Naive thymus-derived CD4-positive, alpha-beta T cell (primary cell): ENCODE results near the gene HAL. TPM values are rescaled to one million over a fixed set of nuclear protein-coding genes. Genes with fewer than 3 reads are reported as not detected.

Experiments
- ATAC-seq: fragments of 150-1000 bp; cut with Tn5 transposase; 2 replicates; pipeline ENCODE4 v1.10.0; 2021; ENCODE audit warnings: mild to moderate bottlenecking, moderate library complexity
- CTCF ChIA-PET: fragments of 350-600 bp; sonication (Branson Sonifier 250); formaldehyde crosslinking; loops from one replicate; lab custom pipeline; 2021; ENCODE audit warnings: antibody characterized with exemption; lab: Charles Lee
- POLR2A ChIA-PET: fragments of 350-600 bp; sonication (Branson Sonifier 250); formaldehyde crosslinking; loops from one replicate; lab custom pipeline; 2021; ENCODE audit warnings: antibody characterized with exemption, inconsistent platforms; lab: Charles Lee
- DNase-seq, 9 donors: peaks; one replicate each; pipeline versions ENCODE4 v3.0.0 to v3.0.0-alpha.2; 2020 to 2022; ENCODE audit warnings: mixed read lengths in 1 of 9
- H3K27ac ChIP-seq: one replicate; pipeline ENCODE4 v1.7.0; 2013; ENCODE audit warnings: mild to moderate bottlenecking, low read depth, low read length, moderate library complexity
- H3K27me3 ChIP-seq, 2 donors: one replicate each; pipeline ENCODE4 v1.7.0; 2013; ENCODE audit warnings: low read length in 2 of 2, mild to moderate bottlenecking in 2 of 2, moderate library complexity in 2 of 2; ENCODE audit not compliant: control insufficient read depth in 2 of 2, insufficient read depth in 2 of 2
- H3K36me3 ChIP-seq, 3 experiments: 1 replicate in 2 of 3; 2 replicates in 1 of 3; pipeline ENCODE4 v1.7.0; 2013; ENCODE audit warnings: low read length in 3 of 3, mild to moderate bottlenecking in 3 of 3, moderate library complexity in 1 of 3; ENCODE audit not compliant: insufficient read depth in 3 of 3, control insufficient read depth in 2 of 3
- H3K4me1 ChIP-seq, 2 donors: one replicate each; pipeline ENCODE4 v1.7.0; 2013; ENCODE audit warnings: low read length in 2 of 2, mild to moderate bottlenecking in 2 of 2, moderate library complexity in 1 of 2; ENCODE audit not compliant: control insufficient read depth in 2 of 2, insufficient read depth in 2 of 2
- H3K4me3 ChIP-seq: 2 replicates; pipeline ENCODE4 v1.7.0; 2013; ENCODE audit warnings: mild to moderate bottlenecking, low read length
- H3K9me3 ChIP-seq, 3 experiments: 1 replicate in 2 of 3; 2 replicates in 1 of 3; pipeline ENCODE4 v1.7.0; 2013; ENCODE audit warnings: low read length in 3 of 3; ENCODE audit not compliant: control insufficient read depth in 2 of 3
- H3K27ac Mint-ChIP-seq, 9 donors: one replicate each; pipeline ENCODE4 v1.8.0; 2020 to 2022; ENCODE audit warnings: mixed read lengths in 9 of 9, mild to moderate bottlenecking in 8 of 9, moderate library complexity in 5 of 9, inconsistent platforms in 2 of 9
- H3K27me3 Mint-ChIP-seq, 5 donors: one replicate each; pipeline ENCODE4 v1.8.0; 2021 to 2022; ENCODE audit warnings: mixed read lengths in 5 of 5, mild to moderate bottlenecking in 1 of 5
- H3K36me3 Mint-ChIP-seq, 5 donors: one replicate each; pipeline ENCODE4 v1.8.0; 2020 to 2022; ENCODE audit warnings: mixed read lengths in 5 of 5, mild to moderate bottlenecking in 3 of 5, inconsistent platforms in 1 of 5
- H3K4me1 Mint-ChIP-seq, 7 donors: one replicate each; pipeline ENCODE4 v1.8.0; 2020 to 2022; ENCODE audit warnings: mixed read lengths in 7 of 7, mild to moderate bottlenecking in 3 of 7, inconsistent platforms in 1 of 7
- H3K4me3 Mint-ChIP-seq, 10 donors: one replicate each; pipeline ENCODE4 v1.8.0; 2020 to 2022; ENCODE audit warnings: mild to moderate bottlenecking in 10 of 10, mixed read lengths in 10 of 10, moderate library complexity in 6 of 10, inconsistent platforms in 2 of 10
- H3K9me3 Mint-ChIP-seq, 11 donors: one replicate each; pipeline ENCODE4 v1.8.0; 2020 to 2022; ENCODE audit warnings: mixed read lengths in 11 of 11, mild to moderate bottlenecking in 4 of 11, inconsistent platforms in 1 of 11, moderate library complexity in 1 of 11
- intact Hi-C, 2 donors: fragments of 100-400 bp; cut with micrococcal nuclease; formaldehyde crosslinking; loops; one replicate each; pipeline ENCODE4 v1.15.1; 2023
- polyA plus RNA-seq, 2 donors: library from polyadenylated mRNA; unstranded; fragments of 300-500 nt; fragmentation: Illumina TruSeq; gene quantifications; one replicate each; pipeline ENCODE4 v1.2.3, GENCODE V29; 2021
- total RNA-seq, 6 experiments: library from RNA in 5 of 6; stranded (reverse) in 5 of 6; gene quantifications; 1 replicate in 5 of 6; 2 replicates in 1 of 6; pipeline ENCODE4 v1.2.3 and lab custom pipeline; 2021 to 2026

Gene HAL
- total and polyA plus RNA-seq, 7 experiments from 2014 or later = 0.24 to 7.0 (median 1.1) TPM; not detected in 2

- Mint-ChIP-seq H3K27ac (no peak overlapping the region), H3K4me1 (no peaks in the 10 kb centered on the region), H3K9me3 (no peaks in the 10 kb centered on the region), H3K36me3 (no peaks in the 10 kb centered on the region), H3K27me3 (peaks cover 0 to 2% (median 0%) of the 10 kb centered on the region in 5 donors), H3K4me3 (no peak overlapping the region)
- Histone ChIP-seq H3K36me3 (no peaks in the 10 kb centered on the region), H3K27me3 (no peaks in the 10 kb centered on the region), H3K4me3 (no peak overlapping the region), H3K27ac (no peak overlapping the region), H3K9me3 (no peaks in the 10 kb centered on the region), H3K4me1 (no peaks in the 10 kb centered on the region)
- no peak for ATAC-seq
- POLR2A ChIA-PET = no interaction called here
- intact Hi-C loops = no loop called here
- CTCF ChIA-PET = interaction anchor here (1.5 to 1.9 kb wide), 2 partner anchors 16 to 66 kb away, joined by 4 to 6 read pairs; no protein-coding TSS in a partner anchor
- no peak for DNase-seq
Measured at GRCh38 chr12:95982602-95983001, 13.5 kb downstream of the HAL start.

- Histone ChIP-seq H3K36me3 (no peaks in the 10 kb centered on the region), H3K27ac (no peak overlapping the region), H3K4me3 (no peak overlapping the region), H3K27me3 (no peaks in the 10 kb centered on the region), H3K4me1 (no peaks in the 10 kb centered on the region), H3K9me3 (no peaks in the 10 kb centered on the region)
- ChIA-PET POLR2A (interaction anchor here (1.4 kb wide), 1 partner anchor 37 kb away, joined by 4 read pairs; the partner anchor contains the start of genes AMDHD1 and CCDC38), CTCF (interaction anchor here (0.6 kb wide), 1 partner anchor 45 kb away, joined by 3 read pairs; no protein-coding TSS in a partner anchor)
- DNase-seq (no peak), ATAC-seq (no peak)
- Mint-ChIP-seq H3K27me3 (no peaks in the 10 kb centered on the region), H3K4me1 (no peaks in the 10 kb centered on the region), H3K27ac (no peak overlapping the region), H3K36me3 (no peaks in the 10 kb centered on the region), H3K4me3 (no peak overlapping the region), H3K9me3 (no peaks in the 10 kb centered on the region)
- intact Hi-C loops = no loop called here
Measured at GRCh38 chr12:95980437-95980836, 15.7 kb downstream of the HAL start.

- Histone ChIP-seq H3K9me3 (no peaks in the 10 kb centered on the region), H3K36me3 (no peaks in the 10 kb centered on the region), H3K4me1 (no peaks in the 10 kb centered on the region), H3K27me3 (no peaks in the 10 kb centered on the region), H3K27ac (no peak overlapping the region), H3K4me3 (no peak overlapping the region)
- DNase-seq (no peak), ATAC-seq (no peak)
- H3K9me3 Mint-ChIP-seq = no peaks in the 10 kb centered on the region
- H3K27ac Mint-ChIP-seq = no peak overlapping the region
- no peaks in the 10 kb centered on the region for H3K36me3 Mint-ChIP-seq
- no peaks in the 10 kb centered on the region for H3K27me3 Mint-ChIP-seq
- CTCF ChIA-PET = no interaction called here
- POLR2A ChIA-PET = no interaction called here
- intact Hi-C loops = no loop called here
- H3K4me3 Mint-ChIP-seq = no peak overlapping the region
- H3K4me1 Mint-ChIP-seq = no peaks in the 10 kb centered on the region
Measured at GRCh38 chr12:95978774-95979173, 17.4 kb downstream of the HAL start.

- ChIA-PET CTCF (interaction anchor here (0.6 kb wide), 2 partner anchors 11 to 23 kb away, joined by 3 read pairs; no protein-coding TSS in a partner anchor), POLR2A (no interaction called here)
- H3K4me1 ChIP-seq = no peaks in the 10 kb centered on the region
- Mint-ChIP-seq H3K4me3 (no peak overlapping the region), H3K4me1 (no peaks in the 10 kb centered on the region), H3K36me3 (peaks cover 0 to 2% (median 0%) of the 10 kb centered on the region in 5 donors), H3K27ac (no peak overlapping the region), H3K9me3 (no peaks in the 10 kb centered on the region), H3K27me3 (no peaks in the 10 kb centered on the region)
- H3K4me3 ChIP-seq = no peak overlapping the region
- H3K27ac ChIP-seq = no peak overlapping the region
- ATAC-seq (no peak), DNase-seq (no peak)
- no peaks in the 10 kb centered on the region for H3K27me3 ChIP-seq
- no peaks in the 10 kb centered on the region for H3K36me3 ChIP-seq
- H3K9me3 ChIP-seq = no peaks in the 10 kb centered on the region
- intact Hi-C loops = no loop called here
Measured at GRCh38 chr12:95978351-95978750, 17.8 kb downstream of the HAL start.

- H3K9me3 ChIP-seq = no peaks in the 10 kb centered on the region
- Mint-ChIP-seq H3K27ac (no peak overlapping the region), H3K9me3 (no peaks in the 10 kb centered on the region), H3K36me3 (peaks cover 0 to 4% (median 0%) of the 10 kb centered on the region in 5 donors), H3K4me3 (no peak overlapping the region), H3K27me3 (no peaks in the 10 kb centered on the region), H3K4me1 (no peaks in the 10 kb centered on the region)
- H3K27me3 ChIP-seq = no peaks in the 10 kb centered on the region
- no peak for ATAC-seq
- ChIA-PET POLR2A (no interaction called here), CTCF (interaction anchor here (0.6 kb wide), 2 partner anchors 11 to 22 kb away, joined by 3 read pairs; no protein-coding TSS in a partner anchor)
- H3K27ac ChIP-seq = no peak overlapping the region
- no peaks in the 10 kb centered on the region for H3K4me1 ChIP-seq
- intact Hi-C loops = no loop called here
- H3K4me3 ChIP-seq = no peak overlapping the region
- DNase-seq = no peak
- no peaks in the 10 kb centered on the region for H3K36me3 ChIP-seq
Measured at GRCh38 chr12:95977764-95978305, 18.3 kb downstream of the HAL start.

- Mint-ChIP-seq H3K4me3 (no peak overlapping the region), H3K9me3 (no peaks in the 10 kb centered on the region), H3K4me1 (no peaks in the 10 kb centered on the region), H3K27me3 (no peaks in the 10 kb centered on the region), H3K36me3 (peaks cover 0 to 4% (median 0%) of the 10 kb centered on the region in 5 donors), H3K27ac (no peak overlapping the region)
- Histone ChIP-seq H3K27me3 (no peaks in the 10 kb centered on the region), H3K9me3 (no peaks in the 10 kb centered on the region), H3K4me3 (no peak overlapping the region), H3K36me3 (no peaks in the 10 kb centered on the region), H3K27ac (no peak overlapping the region), H3K4me1 (no peaks in the 10 kb centered on the region)
- ATAC-seq (no peak), DNase-seq (no peak)
- POLR2A ChIA-PET = no interaction called here
- CTCF ChIA-PET = no interaction called here
- intact Hi-C loops = no loop called here
Measured at GRCh38 chr12:95976416-95976832, 19.7 kb downstream of the HAL start.

GRCh38 chr12:95975491-95975890 is 20.7 kb downstream of the HAL start:
- H3K27me3 Mint-ChIP-seq = no peaks in the 10 kb centered on the region
- no peak overlapping the region for H3K27ac ChIP-seq
- ATAC-seq (no peak), DNase-seq (no peak)
- H3K4me3 Mint-ChIP-seq = no peak overlapping the region
- H3K4me1 Mint-ChIP-seq = no peaks in the 10 kb centered on the region
- H3K27ac Mint-ChIP-seq = no peak overlapping the region
- H3K9me3 Mint-ChIP-seq = no peaks in the 10 kb centered on the region
- POLR2A ChIA-PET = no interaction called here
- intact Hi-C loops = no loop called here
- H3K36me3 Mint-ChIP-seq = peaks cover 0 to 4% (median 0%) of the 10 kb centered on the region in 5 donors
- H3K36me3 ChIP-seq = no peaks in the 10 kb centered on the region
- H3K27me3 ChIP-seq = no peaks in the 10 kb centered on the region
- no peaks in the 10 kb centered on the region for H3K4me1 ChIP-seq
- CTCF ChIA-PET = no interaction called here
- no peak overlapping the region for H3K4me3 ChIP-seq
- no peaks in the 10 kb centered on the region for H3K9me3 ChIP-seq
